Hematopoietic multipotent progenitor cell (in vitro differentiated cells): ENCODE measurements around the gene HJV. TPM values are rescaled to one million over a fixed set of nuclear protein-coding genes. Genes with fewer than 3 reads are reported as not detected.
A peak's percentile ranks its signal among the peaks of the same experiment; 100 is the strongest.

Experiments used
- DNase-seq, 3 donors: peaks; one replicate each; pipeline ENCODE4 v3.0.0-alpha.2; 2011 to 2015; ENCODE audit warnings: low read depth in 2 of 3, low spot score in 2 of 3
- total RNA-seq: library from RNA; depleted of rRNA; stranded (reverse); fragments of >200 nt; gene quantifications from one replicate; pipeline ENCODE4 v1.2.3, GENCODE V29; 2012

Gene HJV
- total RNA-seq, 1 donor, result not detected

- no peak for DNase-seq
Observed at GRCh38 chr1:146022403-146023127, 1.0 kb upstream of the HJV start.

GRCh38 chr1:146021050-146021445 lies 487 bp downstream of the HJV start:
- no peak for DNase-seq

- no peak for DNase-seq
Observed at GRCh38 chr1:146020058-146021049, 1.2 kb downstream of the HJV start.

GRCh38 chr1:146019231-146020057 lies 2.1 kb downstream of the HJV start:
- DNase-seq, result no peak

GRCh38 chr1:146016891-146017290 lies 4.6 kb downstream of the HJV start:
- no peak for DNase-seq

- no peak for DNase-seq
Observed at GRCh38 chr1:146013559-146013922, 8.0 kb downstream of the HJV start.

GRCh38 chr1:146012703-146013558 lies 8.6 kb downstream of the HJV start:
- DNase-seq, result peak; percentile 48 to 85 (median 66)

- DNase-seq, result no peak
Observed at GRCh38 chr1:146010126-146010738, 11.3 kb downstream of the HJV start.

- DNase-seq, result no peak
Observed at GRCh38 chr1:146007489-146008133, 13.9 kb downstream of the HJV start.

- DNase-seq, result no peak
Observed at GRCh38 chr1:146001709-146002108, 19.8 kb downstream of the HJV start.

GRCh38 chr1:145999321-146000024 lies 22.1 kb downstream of the HJV start:
- DNase-seq, result no peak

GRCh38 chr1:145997718-145998023 lies 23.9 kb downstream of the HJV start:
- peak in 1 of 3 donors; percentile 39 for DNase-seq

GRCh38 chr1:145997016-145997717 lies 24.4 kb downstream of the HJV start:
- no peak for DNase-seq

GRCh38 chr1:145996433-145997015 lies 25.0 kb downstream of the HJV start, which contains the start of gene TXNIP:
TSS of gene TXNIP (minus strand) at chr1:145996579. CDS start at chr1:145996266, 313 bp downstream.
- peak; percentile 68 to 95 (median 90) for DNase-seq

GRCh38 chr1:145995964-145996432 lies 25.5 kb downstream of the HJV start:
- no peak for DNase-seq

GRCh38 chr1:145995148-145995881 lies 26.2 kb downstream of the HJV start:
- no peak for DNase-seq
